H9 (cell line): Measurements from ENCODE around the gene BAMBI. TPM values are rescaled to one million over a fixed set of nuclear protein-coding genes. Genes with fewer than 3 reads are reported as not detected.

Experiments
- DNase-seq: peaks from one replicate; pipeline ENCODE4 v3.0.0-alpha.2; 2017
- H2AFZ ChIP-seq: one replicate; pipeline ENCODE4 v1.6.1; 2013; ENCODE audit warnings: mild to moderate bottlenecking, low read length, control low read depth, moderate library complexity
- H2AK5ac ChIP-seq: 2 replicates; pipeline ENCODE4 v1.6.1; 2013; ENCODE audit warnings: low read length, control low read depth, mixed read lengths; ENCODE audit not compliant: insufficient read length
- H2BK120ac ChIP-seq: one replicate; pipeline ENCODE4 v1.6.1; 2013; ENCODE audit warnings: low read depth, mild to moderate bottlenecking, low read length, control low read depth, inconsistent platforms; ENCODE audit not compliant: poor library complexity, severe bottlenecking
- H2BK12ac ChIP-seq: 2 replicates; pipeline ENCODE4 v1.6.1; 2013; ENCODE audit warnings: low read length, control low read depth, mixed read lengths, low read depth; ENCODE audit not compliant: insufficient read length
- H2BK15ac ChIP-seq: 2 replicates; pipeline ENCODE4 v1.6.1; 2013; ENCODE audit warnings: low read depth, low read length, control low read depth
- H2BK20ac ChIP-seq: one replicate; pipeline ENCODE4 v1.6.1; 2013; ENCODE audit warnings: low read depth, mild to moderate bottlenecking, low read length, control low read depth, inconsistent platforms; ENCODE audit not compliant: poor library complexity, severe bottlenecking
- H2BK5ac ChIP-seq: 2 replicates; pipeline ENCODE4 v1.6.1; 2013; ENCODE audit warnings: low read length, control low read depth, mixed read lengths; ENCODE audit not compliant: insufficient read length
- H3K14ac ChIP-seq: 2 replicates; pipeline ENCODE4 v1.6.1; 2013; ENCODE audit warnings: low read length, control low read depth; ENCODE audit not compliant: insufficient read depth
- H3K18ac ChIP-seq: 2 replicates; pipeline ENCODE4 v1.6.1; 2013; ENCODE audit warnings: low read depth, mild to moderate bottlenecking, mixed read lengths, low read length, control low read depth; ENCODE audit not compliant: insufficient read length
- H3K23ac ChIP-seq: 2 replicates; pipeline ENCODE4 v1.6.1; 2013; ENCODE audit warnings: low read length, control low read depth, mixed read lengths, low read depth; ENCODE audit not compliant: insufficient read length
- H3K23me2 ChIP-seq: 2 replicates; pipeline ENCODE4 v1.6.1; 2013; ENCODE audit warnings: low read depth, mild to moderate bottlenecking, mixed read lengths, low read length, control low read depth; ENCODE audit not compliant: insufficient read length, poor library complexity, severe bottlenecking
- H3K27ac ChIP-seq: 2 replicates; pipeline ENCODE4 v1.5.1; 2013; ENCODE audit warnings: low read length, control low read depth, mixed read lengths, low read depth; ENCODE audit not compliant: insufficient read length
- H3K27me3 ChIP-seq: 2 replicates; pipeline ENCODE4 v1.6.1; 2013; ENCODE audit warnings: low read length, control low read depth, inconsistent platforms; ENCODE audit not compliant: insufficient read depth
- H3K4ac ChIP-seq: 2 replicates; pipeline ENCODE4 v1.6.1; 2013; ENCODE audit warnings: low read depth, mild to moderate bottlenecking, control low read depth, inconsistent platforms, low read length, moderate library complexity
- H3K4me1 ChIP-seq: 2 replicates; pipeline ENCODE4 v1.6.1; 2013; ENCODE audit warnings: low read length, control low read depth, inconsistent platforms; ENCODE audit not compliant: insufficient read depth
- H3K4me2 ChIP-seq: 2 replicates; pipeline ENCODE4 v1.6.1; 2013; ENCODE audit warnings: low read length, control low read depth, mixed read lengths; ENCODE audit not compliant: insufficient read length, insufficient read depth
- H3K56ac ChIP-seq: 2 replicates; pipeline ENCODE4 v1.6.1; 2013; ENCODE audit warnings: low read depth, mild to moderate bottlenecking, mixed read lengths, low read length, control low read depth; ENCODE audit not compliant: insufficient read length
- H3K79me1 ChIP-seq: 2 replicates; pipeline ENCODE4 v1.6.1; 2013; ENCODE audit warnings: low read depth, mild to moderate bottlenecking, moderate library complexity, low read length, control low read depth, inconsistent platforms; ENCODE audit not compliant: insufficient read depth, poor library complexity, severe bottlenecking
- H3K79me2 ChIP-seq: 2 replicates; pipeline ENCODE4 v1.6.1; 2013; ENCODE audit warnings: low read length, control low read depth, inconsistent platforms; ENCODE audit not compliant: insufficient read depth
- H3K9ac ChIP-seq: 2 replicates; pipeline ENCODE4 v1.6.1; 2013; ENCODE audit warnings: low read length, control low read depth, mixed read lengths; ENCODE audit not compliant: insufficient read length; ENCODE audit errors: extremely low read depth
- H3K9me3 ChIP-seq: one replicate; pipeline ENCODE4 v1.6.1; 2013; ENCODE audit warnings: low read depth, low read length, inconsistent platforms; ENCODE audit not compliant: control insufficient read depth
- H3T11ph ChIP-seq: one replicate; pipeline ENCODE4 v1.6.1; 2013; ENCODE audit warnings: mild to moderate bottlenecking, low read length, control low read depth, inconsistent platforms
- H4K20me1 ChIP-seq: one replicate; pipeline ENCODE4 v1.6.1; 2013; ENCODE audit not compliant: control insufficient read depth, insufficient read length, insufficient read depth
- H4K5ac ChIP-seq: 2 replicates; pipeline ENCODE4 v1.6.1; 2013; ENCODE audit warnings: low read depth, mild to moderate bottlenecking, mixed read lengths, low read length, control low read depth; ENCODE audit not compliant: insufficient read length
- H4K8ac ChIP-seq: replicated peaks from 2 replicates; pipeline ENCODE4 v1.6.1; 2013; ENCODE audit warnings: low read length, control low read depth, mixed read lengths, low read depth; ENCODE audit not compliant: insufficient read length
- H4K91ac ChIP-seq: 2 replicates; pipeline ENCODE4 v1.6.1; 2013; ENCODE audit warnings: low read depth, mild to moderate bottlenecking, moderate library complexity, mixed read lengths, low read length, control low read depth; ENCODE audit not compliant: insufficient read length
- H3K27ac Mint-ChIP-seq, 3 experiments: 2 replicates in 2 of 3; 3 replicates in 1 of 3; pipeline ENCODE4 v1.8.0; 2020 to 2021; ENCODE audit warnings: mixed read lengths in 3 of 3, mild to moderate bottlenecking in 1 of 3, moderate library complexity in 1 of 3
- H3K27me3 Mint-ChIP-seq: 2 replicates; pipeline ENCODE4 v1.8.0; 2021; ENCODE audit warnings: low read depth, mild to moderate bottlenecking, moderate library complexity, mixed read lengths
- H3K36me3 Mint-ChIP-seq, 3 experiments: 2 replicates in 2 of 3; 3 replicates in 1 of 3; pipeline ENCODE4 v1.8.0; 2020 to 2021; ENCODE audit warnings: low read depth in 3 of 3, mixed read lengths in 3 of 3; ENCODE audit not compliant: insufficient read depth in 1 of 3
- H3K4me1 Mint-ChIP-seq, 2 experiments: 2 replicates each; pipeline ENCODE4 v1.8.0; 2020; ENCODE audit warnings: mixed read lengths in 2 of 2
- H3K4me3 Mint-ChIP-seq, 2 experiments: 2 replicates in 1 of 2; 3 replicates in 1 of 2; pipeline ENCODE4 v1.8.0; 2020 to 2021; ENCODE audit warnings: mild to moderate bottlenecking in 2 of 2, mixed read lengths in 2 of 2, moderate library complexity in 1 of 2
- H3K9me3 Mint-ChIP-seq, 2 experiments: 2 replicates in 1 of 2; 3 replicates in 1 of 2; pipeline ENCODE4 v1.8.0; 2020; ENCODE audit warnings: mild to moderate bottlenecking in 2 of 2, mixed read lengths in 2 of 2, moderate library complexity in 1 of 2
- WGBS: extraction: QIAGEN DNeasy Blood & Tissue Kit; methylation state at CpG from one replicate; pipeline ENCODE4 v1.1.7; 2013; ENCODE audit warnings: missing lambda C conversion rate, low lambda C conversion rate, mixed read lengths; ENCODE audit not compliant: insufficient read length; ENCODE audit errors: extremely low coverage; 5-methylcytosine and 5-hydroxymethylcytosine counted together
- total RNA-seq: library from RNA; stranded (reverse); gene quantifications from 2 replicates; pipeline ENCODE4 v1.2.1, GENCODE V29; 2021
- TF ChIP-seq, protein P1 (sequence below): fragments of 200-600 bp; sonication (generic); conservative IDR thresholded peaks from 3 replicates; pipeline ENCODE4 v1.8.0; 2021; ENCODE audit warnings: antibody characterized with exemption, mild to moderate bottlenecking

BAMBI gene
- total RNA-seq, 1 experiment from 2014 or later: 16.8 TPM

DNA sequence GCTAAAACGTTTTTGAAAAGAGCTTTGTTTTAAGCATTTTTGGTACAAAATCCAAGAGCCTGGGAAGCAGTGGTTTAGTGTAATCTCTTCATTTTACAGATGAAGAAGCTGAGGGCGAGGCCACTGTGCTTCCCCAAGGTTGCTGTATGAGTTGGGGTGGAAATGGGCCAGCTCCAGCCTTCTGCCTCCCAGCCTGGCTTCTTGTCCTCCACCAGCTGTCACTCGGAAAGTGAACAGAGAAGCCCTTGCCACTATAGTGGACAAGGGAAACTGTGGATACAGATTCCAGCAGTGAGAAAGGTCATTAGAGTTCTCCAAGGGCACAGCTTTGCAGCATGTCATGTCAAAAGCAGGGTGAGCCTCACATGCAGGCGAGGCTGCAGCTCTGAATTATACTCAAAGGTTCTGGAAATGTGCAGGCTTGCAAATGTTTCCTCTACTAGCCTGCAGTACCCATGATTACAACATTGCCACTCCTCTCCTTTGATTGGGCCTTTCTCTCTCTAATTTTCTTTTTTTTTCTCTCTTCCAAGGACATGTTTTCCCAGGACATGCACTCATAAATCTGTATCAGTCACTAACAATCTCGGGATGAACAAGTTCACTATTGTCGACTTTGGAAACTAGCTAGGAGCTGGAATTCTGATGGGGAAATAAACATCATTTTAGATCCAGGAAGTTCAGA lies 33.0 kb downstream of the BAMBI start:
- no CpG with 5 or more reads among the region's 6 CpGs for WGBS
- H3K23ac ChIP-seq: no peak overlapping the region
- TF ChIP-seq, protein P1, sequence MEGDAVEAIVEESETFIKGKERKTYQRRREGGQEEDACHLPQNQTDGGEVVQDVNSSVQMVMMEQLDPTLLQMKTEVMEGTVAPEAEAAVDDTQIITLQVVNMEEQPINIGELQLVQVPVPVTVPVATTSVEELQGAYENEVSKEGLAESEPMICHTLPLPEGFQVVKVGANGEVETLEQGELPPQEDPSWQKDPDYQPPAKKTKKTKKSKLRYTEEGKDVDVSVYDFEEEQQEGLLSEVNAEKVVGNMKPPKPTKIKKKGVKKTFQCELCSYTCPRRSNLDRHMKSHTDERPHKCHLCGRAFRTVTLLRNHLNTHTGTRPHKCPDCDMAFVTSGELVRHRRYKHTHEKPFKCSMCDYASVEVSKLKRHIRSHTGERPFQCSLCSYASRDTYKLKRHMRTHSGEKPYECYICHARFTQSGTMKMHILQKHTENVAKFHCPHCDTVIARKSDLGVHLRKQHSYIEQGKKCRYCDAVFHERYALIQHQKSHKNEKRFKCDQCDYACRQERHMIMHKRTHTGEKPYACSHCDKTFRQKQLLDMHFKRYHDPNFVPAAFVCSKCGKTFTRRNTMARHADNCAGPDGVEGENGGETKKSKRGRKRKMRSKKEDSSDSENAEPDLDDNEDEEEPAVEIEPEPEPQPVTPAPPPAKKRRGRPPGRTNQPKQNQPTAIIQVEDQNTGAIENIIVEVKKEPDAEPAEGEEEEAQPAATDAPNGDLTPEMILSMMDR: no peak
- H3K27me3 Mint-ChIP-seq: no peaks in the 10 kb centered on the region
- H3K79me1 ChIP-seq: no peaks in the 10 kb centered on the region
- no peak for DNase-seq
- H2BK5ac ChIP-seq: no peak overlapping the region
- no peaks in the 10 kb centered on the region for H3K27me3 ChIP-seq
- H2BK120ac ChIP-seq: no peak overlapping the region
- H3K56ac ChIP-seq: no peak overlapping the region
- no peak overlapping the region for H3K27ac ChIP-seq
- H3K9me3 ChIP-seq: no peaks in the 10 kb centered on the region
- H3K36me3 Mint-ChIP-seq: no peaks in the 10 kb centered on the region
- H4K91ac ChIP-seq: no peak overlapping the region
- H4K20me1 ChIP-seq: no peaks in the 10 kb centered on the region
- no peaks in the 10 kb centered on the region for H3K4me1 Mint-ChIP-seq
- H4K8ac ChIP-seq: no peak overlapping the region
- H3K79me2 ChIP-seq: no peaks in the 10 kb centered on the region
- H4K5ac ChIP-seq: no peak overlapping the region
- no peak overlapping the region for H2BK15ac ChIP-seq
- no peak overlapping the region for H3K4me2 ChIP-seq
- no peak overlapping the region for H2AK5ac ChIP-seq
- no peak overlapping the region for H3K18ac ChIP-seq
- H3K27ac Mint-ChIP-seq: no peak overlapping the region
- H2BK20ac ChIP-seq: no peak overlapping the region
- no peak overlapping the region for H3K4me3 Mint-ChIP-seq
- H3K23me2 ChIP-seq: no peaks in the 10 kb centered on the region
- no peaks in the 10 kb centered on the region for H3K4me1 ChIP-seq
- no peak overlapping the region for H2BK12ac ChIP-seq
- no peak overlapping the region for H3T11ph ChIP-seq
- H3K4ac ChIP-seq: no peak overlapping the region
- no peak overlapping the region for H3K9ac ChIP-seq
- no peak overlapping the region for H2AFZ ChIP-seq
- no peaks in the 10 kb centered on the region for H3K9me3 Mint-ChIP-seq
- H3K14ac ChIP-seq: no peak overlapping the region
